PC-9 (cell line): ENCODE results near the gene PTPRCAP.

Experiments
- EZH2 ChIP-seq: fragments of 200-600 bp; sonication (generic); IDR thresholded peaks from 2 replicates; pipeline ENCODE4 v1.8.0; 2017; ENCODE audit warnings: antibody characterized with exemption, low read depth
- TF ChIP-seq, protein P1 (sequence below): fragments of 200-600 bp; sonication (generic); conservative IDR thresholded peaks from 2 replicates; pipeline ENCODE4 v1.6.1; 2017; ENCODE audit warnings: mixed run types, antibody characterized with exemption, mild to moderate bottlenecking, moderate library complexity

DNA sequence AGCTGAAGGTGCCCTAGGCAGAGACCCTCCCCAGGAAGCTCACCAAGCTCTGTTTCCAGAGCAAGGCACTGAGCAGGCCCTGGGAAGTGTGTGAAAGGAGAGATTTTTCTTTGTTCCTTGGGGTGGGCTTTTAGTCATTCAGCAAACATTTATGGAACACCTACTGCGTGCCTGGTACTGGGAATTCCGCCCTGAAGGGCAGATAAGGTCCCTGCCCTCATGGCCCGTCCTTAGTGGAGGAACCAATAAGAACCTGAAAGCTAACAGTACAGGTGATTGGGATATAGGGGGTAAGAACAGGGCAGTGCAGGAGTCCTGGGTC lies 27.7 kb upstream of the PTPRCAP start:
- TF ChIP-seq, protein P1, sequence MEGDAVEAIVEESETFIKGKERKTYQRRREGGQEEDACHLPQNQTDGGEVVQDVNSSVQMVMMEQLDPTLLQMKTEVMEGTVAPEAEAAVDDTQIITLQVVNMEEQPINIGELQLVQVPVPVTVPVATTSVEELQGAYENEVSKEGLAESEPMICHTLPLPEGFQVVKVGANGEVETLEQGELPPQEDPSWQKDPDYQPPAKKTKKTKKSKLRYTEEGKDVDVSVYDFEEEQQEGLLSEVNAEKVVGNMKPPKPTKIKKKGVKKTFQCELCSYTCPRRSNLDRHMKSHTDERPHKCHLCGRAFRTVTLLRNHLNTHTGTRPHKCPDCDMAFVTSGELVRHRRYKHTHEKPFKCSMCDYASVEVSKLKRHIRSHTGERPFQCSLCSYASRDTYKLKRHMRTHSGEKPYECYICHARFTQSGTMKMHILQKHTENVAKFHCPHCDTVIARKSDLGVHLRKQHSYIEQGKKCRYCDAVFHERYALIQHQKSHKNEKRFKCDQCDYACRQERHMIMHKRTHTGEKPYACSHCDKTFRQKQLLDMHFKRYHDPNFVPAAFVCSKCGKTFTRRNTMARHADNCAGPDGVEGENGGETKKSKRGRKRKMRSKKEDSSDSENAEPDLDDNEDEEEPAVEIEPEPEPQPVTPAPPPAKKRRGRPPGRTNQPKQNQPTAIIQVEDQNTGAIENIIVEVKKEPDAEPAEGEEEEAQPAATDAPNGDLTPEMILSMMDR: no peak
- TF ChIP-seq EZH2: no peak
